ENCODE results near the gene NCAPD2.

Gene NCAPD2

GRCh38 chr12:6463216-6463615 is 30.7 kb upstream of the NCAPD2 start:
- TF ChIP-seq BCL11A (tag by site-specific recombination; IDR thresholded peaks at IDR 0.05; ENCODE audit: low read depth) (no peak), ZNF138 (tag by site-specific recombination; IDR thresholded peaks at IDR 0.05; ENCODE audit: borderline replicate concordance) (no peak), ZNF324 (tag by site-specific recombination; IDR thresholded peaks at IDR 0.05) (no peak), ZNF292 (tag by site-specific recombination; IDR thresholded peaks at IDR 0.05; ENCODE audit: borderline replicate concordance, low read depth) (no peak), BCL11B (tag by site-specific recombination; IDR thresholded peaks at IDR 0.05; ENCODE audit: low read depth) (no peak), EGR2 (tag by site-specific recombination; IDR thresholded peaks at IDR 0.05; ENCODE audit: low read depth) (no peak), ZNF366 (tag by site-specific recombination; conservative IDR thresholded peaks at IDR 0.05) (no peak), ZNF19 (tag by site-specific recombination; IDR thresholded peaks at IDR 0.05; ENCODE audit: low read depth) (no peak), WT1 (tag by site-specific recombination; IDR thresholded peaks at IDR 0.05) (no peak), ZSCAN23 (tag by site-specific recombination; IDR thresholded peaks at IDR 0.05) (no peak)
- ChIA-PET CTCF (interaction anchor here (0.8 to 1.7 kb wide), 8 partner anchors 11 to 268 kb away, joined by 3 to 11 read pairs (median 4); partner anchors contain the start of gene TAPBPL), POLR2A (interaction anchor here (1.8 kb wide), 1 partner anchor 39 kb away, joined by 4 read pairs; no protein-coding TSS in a partner anchor)
- H3K27ac ChIP-seq (ENCODE audit: extremely low read depth, low read depth, low read length), result no peak overlapping the region
- peaks cover 9 to 70% of the 10 kb centered on the region in 2 experiments for H3K36me3 ChIP-seq (ENCODE audit: control insufficient read depth in 2 of 2, insufficient read depth in 1 of 2, low read length in 2 of 2)
- no peaks in the 10 kb centered on the region for H3K4me1 ChIP-seq (ENCODE audit: control insufficient read depth, insufficient read depth, low read length)
- H3K9me3 ChIP-seq (ENCODE audit: control insufficient read depth, insufficient read depth, low read depth, low read length), result no peaks in the 10 kb centered on the region
- no peak overlapping the region for H3K4me3 ChIP-seq (ENCODE audit: low read depth, low read length)

GRCh38 chr12:6463858-6464257 is 30.0 kb upstream of the NCAPD2 start:
- Histone ChIP-seq H3K4me3 (ENCODE audit: low read depth, low read length) (no peak overlapping the region), H3K27ac (ENCODE audit: extremely low read depth, low read depth, low read length) (no peak overlapping the region), H3K4me1 (ENCODE audit: control insufficient read depth, insufficient read depth, low read length) (no peaks in the 10 kb centered on the region), H3K36me3 (ENCODE audit: control insufficient read depth in 2 of 2, insufficient read depth in 1 of 2, low read length in 2 of 2) (peaks cover 9 to 70% of the 10 kb centered on the region in 2 experiments), H3K9me3 (ENCODE audit: control insufficient read depth, insufficient read depth, low read depth, low read length) (no peaks in the 10 kb centered on the region)
- POLR2A ChIA-PET, result interaction anchor here (1.8 kb wide), 1 partner anchor 40 kb away, joined by 4 read pairs; no protein-coding TSS in a partner anchor
- no peak for TF ChIP-seq INSM2 (tag by site-specific recombination; IDR thresholded peaks at IDR 0.05)
- TF ChIP-seq ZNF37A (tag by site-specific recombination; IDR thresholded peaks at IDR 0.05), result no peak
- TF ChIP-seq ZNF843 (tag by site-specific recombination; IDR thresholded peaks at IDR 0.05), result no peak
- no peak for TF ChIP-seq SCRT1 (tag by site-specific recombination; IDR thresholded peaks at IDR 0.05; ENCODE audit: borderline replicate concordance)
- TF ChIP-seq ZNF645 (tag by site-specific recombination; IDR thresholded peaks at IDR 0.05), result no peak
- TF ChIP-seq SETDB1 (IDR thresholded peaks at IDR 0.05; ENCODE audit: insufficient read length, low read length), result no peak
- CTCF ChIA-PET, result interaction anchor here (0.6 to 1.7 kb wide), 9 partner anchors 12 to 409 kb away, joined by 3 to 11 read pairs (median 3); partner anchors contain the start of gene TAPBPL

- TF ChIP-seq ZNF10 (tag by site-specific recombination; IDR thresholded peaks at IDR 0.05), result no peak
- TF ChIP-seq ZNF692 (tag by site-specific recombination; IDR thresholded peaks at IDR 0.05), result no peak
- TF ChIP-seq ZNF184 (tag by site-specific recombination; IDR thresholded peaks at IDR 0.05), result no peak
- no peak for TF ChIP-seq ZNF76 (tag by site-specific recombination; IDR thresholded peaks at IDR 0.05; ENCODE audit: borderline replicate concordance, low read depth)
- no peak for TF ChIP-seq SP3 (tag by site-specific recombination; IDR thresholded peaks at IDR 0.05)
- no peak for TF ChIP-seq ZNF394 (tag by site-specific recombination; IDR thresholded peaks at IDR 0.05; ENCODE audit: borderline replicate concordance)
- TF ChIP-seq ZNF391 (tag by site-specific recombination; IDR thresholded peaks at IDR 0.05; ENCODE audit: borderline replicate concordance, low read depth), result no peak
- no peak for TF ChIP-seq ZNF488 (tag by site-specific recombination; IDR thresholded peaks at IDR 0.05)
- no peak for TF ChIP-seq FEZF1 (tag by site-specific recombination; IDR thresholded peaks at IDR 0.05)
- TF ChIP-seq ZFP41 (tag by site-specific recombination; IDR thresholded peaks at IDR 0.05; ENCODE audit: borderline replicate concordance), result no peak
- no peak for TF ChIP-seq ZXDB (tag by site-specific recombination; IDR thresholded peaks at IDR 0.05)
- H3K27ac ChIP-seq (ENCODE audit: extremely low read depth, low read depth, low read length), result no peak overlapping the region
- POLR2A ChIA-PET, result interaction anchor here (1.2 to 2.2 kb wide), 4 partner anchors 40 to 142 kb away, joined by 3 to 13 read pairs (median 4); no protein-coding TSS in a partner anchor
Observed at GRCh38 chr12:6464531-6464930, 29.4 kb upstream of the NCAPD2 start.

More at GRCh38 chr12:6464531-6464930, 29.4 kb upstream of the NCAPD2 start:
- Histone ChIP-seq H3K4me1 (ENCODE audit: control insufficient read depth, insufficient read depth, low read length) (no peaks in the 10 kb centered on the region; the same call in 1 of the 2 replicates), H3K9me3 (ENCODE audit: control insufficient read depth, insufficient read depth, low read depth, low read length) (no peaks in the 10 kb centered on the region), H3K36me3 (ENCODE audit: control insufficient read depth in 2 of 2, insufficient read depth in 1 of 2, low read length in 2 of 2) (peaks cover 9 to 69% of the 10 kb centered on the region in 2 experiments), H3K4me3 (ENCODE audit: low read depth, low read length) (no peak overlapping the region)
- CTCF ChIA-PET, result interaction anchor here (0.7 to 2.2 kb wide), 28 partner anchors 8 to 475 kb away, joined by 3 to 73 read pairs (median 6); partner anchors contain the start of genes MRPL51 and TAPBPL
